Common myeloid progenitor, CD34-positive (primary cell): Measurements from ENCODE around the gene LGALS8. TPM values are rescaled to one million over a fixed set of nuclear protein-coding genes. Genes with fewer than 3 reads are reported as not detected.
"Not testable (repeated sequence)": the region's sequence is repeated elsewhere in the genome, so short reads cannot be mapped to it uniquely, and the experiment has no call there.

Experiments used
- CTCF ChIA-PET: fragments of 350-600 bp; sonication (Branson Sonifier 250); formaldehyde crosslinking; loops from one replicate; lab custom pipeline; 2021; ENCODE audit warnings: antibody characterized with exemption; lab: Charles Lee
- POLR2A ChIA-PET: fragments of 350-600 bp; sonication (Branson Sonifier 250); formaldehyde crosslinking; loops from one replicate; lab custom pipeline; 2021; ENCODE audit warnings: antibody characterized with exemption; lab: Charles Lee
- DNase-seq, 3 donors: peaks; one replicate each; pipeline versions ENCODE4 v3.0.0 to v3.0.0-alpha.2; 2013
- H3K27ac ChIP-seq, 2 experiments: 1 replicate in 1 of 2; 2 replicates in 1 of 2; pipeline ENCODE4 v1.7.0; 2013; ENCODE audit warnings: inconsistent platforms in 2 of 2, low read length in 2 of 2, mild to moderate bottlenecking in 2 of 2, low read depth in 1 of 2, moderate library complexity in 1 of 2; ENCODE audit not compliant: severe bottlenecking in 2 of 2, insufficient read depth in 1 of 2, poor library complexity in 1 of 2
- H3K27me3 ChIP-seq, 5 experiments: replicated peaks in 2 of 5; 1 replicate in 3 of 5; 2 replicates in 2 of 5; pipeline versions ENCODE4 v1.6.1 to v1.7.0; 2013; ENCODE audit warnings: low read length in 4 of 5, mild to moderate bottlenecking in 2 of 5, moderate library complexity in 2 of 5, inconsistent platforms in 1 of 5; ENCODE audit not compliant: insufficient read depth in 5 of 5, control insufficient read depth in 4 of 5
- H3K36me3 ChIP-seq, 4 experiments: 1 replicate in 2 of 4; 2 replicates in 2 of 4; pipeline versions ENCODE4 v1.6.1 to v1.7.0; 2013; ENCODE audit warnings: low read length in 3 of 4, control low read depth in 1 of 4, mild to moderate bottlenecking in 1 of 4; ENCODE audit not compliant: control insufficient read depth in 4 of 4, insufficient read depth in 4 of 4
- H3K4me1 ChIP-seq, 4 experiments: 1 replicate in 3 of 4; 2 replicates in 1 of 4; pipeline versions ENCODE4 v1.6.1 to v1.7.1; 2013; ENCODE audit warnings: low read length in 3 of 4, mild to moderate bottlenecking in 3 of 4, control low read depth in 1 of 4, inconsistent platforms in 1 of 4, moderate library complexity in 1 of 4; ENCODE audit not compliant: control insufficient read depth in 4 of 4, insufficient read depth in 4 of 4; ENCODE audit errors: control extremely low read depth in 1 of 4
- H3K4me3 ChIP-seq, 7 experiments: 1 replicate in 4 of 7; 2 replicates in 3 of 7; pipeline versions ENCODE4 v1.5.1 to v1.7.0; 2013; ENCODE audit warnings: mild to moderate bottlenecking in 7 of 7, low read length in 6 of 7, moderate library complexity in 6 of 7, inconsistent platforms in 2 of 7, low read depth in 2 of 7, control low read depth in 1 of 7; ENCODE audit not compliant: insufficient read depth in 4 of 7, control insufficient read depth in 1 of 7; ENCODE audit errors: extremely low read depth in 1 of 7
- H3K9me3 ChIP-seq, 5 experiments: 1 replicate in 4 of 5; 2 replicates in 1 of 5; pipeline versions ENCODE4 v1.6.1 to v1.7.1; 2013; ENCODE audit warnings: low read length in 4 of 5, mild to moderate bottlenecking in 2 of 5, inconsistent platforms in 1 of 5, low read depth in 1 of 5, moderate library complexity in 1 of 5; ENCODE audit not compliant: control insufficient read depth in 4 of 5, insufficient read depth in 2 of 5; ENCODE audit errors: control extremely low read depth in 1 of 5
- WGBS: methylation state at CpG from one replicate; pipeline ENCODE4 v1.1.5; 2013; ENCODE audit not compliant: insufficient coverage; 5-methylcytosine and 5-hydroxymethylcytosine counted together
- polyA plus RNA-seq: library from polyadenylated mRNA; unstranded; fragments of 120-200 nt; gene quantifications from one replicate; pipeline ENCODE4 v1.2.1, GENCODE V29; 2013

Gene LGALS8
- 102 TPM for polyA plus RNA-seq

- DNase-seq: peak; percentile 90 to 95 (median 94)
- Histone ChIP-seq H3K27ac (peak within 1 kb of the TSS; percentile 61 to 83), H3K4me3 (peak within 1 kb of the TSS; percentile 90 to 99 (median 94)), H3K27me3 (no peaks in the 10 kb centered on the region), H3K36me3 (peaks cover 0 to 19% (median 14%) of the 10 kb centered on the region in 4 experiments), H3K4me1 (peaks cover 8 to 22% (median 14%) of the 10 kb centered on the region in 4 experiments), H3K9me3 (no peaks in the 10 kb centered on the region)
- ChIA-PET CTCF (interaction anchor here (0.6 kb wide), 1 partner anchor 37 kb away, joined by 4 read pairs; no protein-coding TSS in a partner anchor), POLR2A (no interaction called here)
- under 1% methylated on average over 35 of the region's 35 CpGs for WGBS
Observed at GRCh38 chr1:236523704-236524141, at the start of gene LGALS8. TSS of gene LGALS8 (plus strand) at chr1:236523982. CDS start at chr1:236526071, 2,089 bp downstream.

GRCh38 chr1:236476019-236476418 is 47.8 kb upstream of the LGALS8 start:
- POLR2A ChIA-PET: no interaction called here
- no CpG with 5 or more reads among the region's 5 CpGs for WGBS
- CTCF ChIA-PET: no interaction called here
- Histone ChIP-seq H3K4me3 (no peak overlapping the region), H3K9me3 (peaks cover 0 to 3% (median 0%) of the 10 kb centered on the region in 5 experiments), H3K36me3 (no peaks in the 10 kb centered on the region), H3K27ac (no peak overlapping the region), H3K4me1 (no peaks in the 10 kb centered on the region), H3K27me3 (no peaks in the 10 kb centered on the region)
- no peak for DNase-seq

GRCh38 chr1:236480758-236481436 is 42.9 kb upstream of the LGALS8 start:
- WGBS: 100% methylated on average over 3 of the region's 5 CpGs
- CTCF ChIA-PET: no interaction called here
- H3K4me1 ChIP-seq: no peaks in the 10 kb centered on the region

GRCh38 chr1:236484310-236484971 is 39.3 kb upstream of the LGALS8 start:
- Histone ChIP-seq H3K36me3 (peaks cover 0 to 18% (median 6%) of the 10 kb centered on the region in 4 experiments), H3K9me3 (no peaks in the 10 kb centered on the region), H3K27me3 (no peaks in the 10 kb centered on the region), H3K4me1 (no peaks in the 10 kb centered on the region), H3K27ac (no peak overlapping the region), H3K4me3 (no peak overlapping the region)
- ChIA-PET CTCF (interaction anchor here (0.7 to 1.0 kb wide), 2 partner anchors 32 to 161 kb away, joined by 3 to 4 read pairs; no protein-coding TSS in a partner anchor), POLR2A (no interaction called here)
- DNase-seq: no peak
- 92% methylated on average over 13 of the region's 14 CpGs for WGBS

More at GRCh38 chr1:236480758-236481436, 42.9 kb upstream of the LGALS8 start:
- Histone ChIP-seq H3K27me3 (no peaks in the 10 kb centered on the region), H3K36me3 (peaks cover 0 to 18% (median 6%) of the 10 kb centered on the region in 4 experiments), H3K9me3 (peaks cover 0 to 3% (median 0%) of the 10 kb centered on the region in 5 experiments), H3K27ac (no peak overlapping the region), H3K4me3 (no peak overlapping the region)
- POLR2A ChIA-PET: no interaction called here
- DNase-seq: no peak

- no peak overlapping the region for H3K27ac ChIP-seq
- no peak overlapping the region for H3K4me3 ChIP-seq
- ChIA-PET POLR2A (no interaction called here), CTCF (interaction anchor here (0.9 to 1.5 kb wide), 3 partner anchors 204 to 379 kb away, joined by 3 to 4 read pairs (median 3); no protein-coding TSS in a partner anchor)
- DNase-seq: no peak
- WGBS: 96% methylated on average over 4 of the region's 4 CpGs
- H3K27me3 ChIP-seq: no peaks in the 10 kb centered on the region
- H3K36me3 ChIP-seq: peaks cover 0 to 18% (median 6%) of the 10 kb centered on the region in 4 experiments
- H3K4me1 ChIP-seq: peaks cover 2 to 12% (median 8%) of the 10 kb centered on the region in 4 experiments
- H3K9me3 ChIP-seq: no peaks in the 10 kb centered on the region
Observed at GRCh38 chr1:236486356-236487002, 37.3 kb upstream of the LGALS8 start.

- not testable (repeated sequence) for H3K36me3 ChIP-seq
Observed at GRCh38 chr1:236489161-236489560, 34.6 kb upstream of the LGALS8 start.

More at GRCh38 chr1:236489161-236489560, 34.6 kb upstream of the LGALS8 start:
- H3K9me3 ChIP-seq, H3K4me3 ChIP-seq, H3K27me3 ChIP-seq, DNase-seq, H3K27ac ChIP-seq: not testable (repeated sequence)
- H3K4me1 ChIP-seq: peaks cover 2 to 17% (median 13%) of the 10 kb centered on the region in 4 experiments
- CTCF ChIA-PET: interaction anchor here (0.7 to 2.9 kb wide), 5 partner anchors 356 to 384 kb away, joined by 3 to 21 read pairs (median 3); no protein-coding TSS in a partner anchor
- no CpG with 5 or more reads among the region's 3 CpGs for WGBS
- POLR2A ChIA-PET: interaction anchor here (0.6 kb wide), 2 partner anchors 21 to 385 kb away, joined by 4 to 7 read pairs; no protein-coding TSS in a partner anchor
